Measurements from ENCODE around the gene CEP63. TPM values are rescaled to one million over a fixed set of nuclear protein-coding genes. Genes with fewer than 3 reads are reported as not detected.

The CEP63 gene
- total and polyA plus RNA-seq, 8 donors: 8.1 to 104 (median 16.7) TPM

GRCh38 chr3:134545818-134546217, 60.0 kb downstream of the CEP63 start:
- TF ChIP-seq CTCF (IDR thresholded peaks at IDR 0.05): no peak
- no peak for TF ChIP-seq POLR2A (IDR thresholded peaks at IDR 0.05)
- no peak for TF ChIP-seq EP300 (IDR thresholded peaks at IDR 0.05)
- no peak for TF ChIP-seq POLR2AphosphoS5 (IDR thresholded peaks at IDR 0.05)
- H3K4me1 ChIP-seq: no peaks in the 10 kb centered on the region
- intact Hi-C loops (cut with DNase I; ENCODE audit: low total_unique reads): no loop called here
- H3K27ac ChIP-seq: no peak overlapping the region
- no peak overlapping the region for H3K4me3 ChIP-seq
- H3K9me3 ChIP-seq: no peaks in the 10 kb centered on the region
- no peaks in the 10 kb centered on the region for H3K27me3 ChIP-seq
- H3K36me3 ChIP-seq: peaks cover 8 to 68% (median 62%) of the 10 kb centered on the region in 4 donors
- DNase-seq: no peak
- 90 to 99% (median 97%) methylated on average over 2 of the region's 2 CpGs for WGBS, 5 donors

GRCh38 chr3:134552784-134553183, 66.9 kb downstream of the CEP63 start:
- no peak overlapping the region for H3K27ac ChIP-seq
- intact Hi-C loops (cut with DNase I; ENCODE audit: low total_unique reads): no loop called here
- DNase-seq: no peak
- no peaks in the 10 kb centered on the region for H3K4me1 ChIP-seq
- H3K4me3 ChIP-seq: no peak overlapping the region
- no peaks in the 10 kb centered on the region for H3K27me3 ChIP-seq
- TF ChIP-seq POLR2AphosphoS5 (IDR thresholded peaks at IDR 0.05) (no peak), EP300 (IDR thresholded peaks at IDR 0.05) (no peak), POLR2A (IDR thresholded peaks at IDR 0.05) (no peak), CTCF (IDR thresholded peaks at IDR 0.05) (no peak)
- peaks cover 7 to 61% (median 59%) of the 10 kb centered on the region in 4 donors for H3K36me3 ChIP-seq
- H3K9me3 ChIP-seq: no peaks in the 10 kb centered on the region

- no peaks in the 10 kb centered on the region for H3K27me3 ChIP-seq
- DNase-seq: no peak
- 93 to 97% (median 95%) methylated on average over 3 of the region's 3 CpGs for WGBS, 5 donors
- peaks cover 0 to 53% (median 46%) of the 10 kb centered on the region in 4 donors for H3K36me3 ChIP-seq
- H3K9me3 ChIP-seq: no peaks in the 10 kb centered on the region
- H3K4me3 ChIP-seq: no peak overlapping the region
- TF ChIP-seq POLR2AphosphoS5 (IDR thresholded peaks at IDR 0.05) (no peak), EP300 (IDR thresholded peaks at IDR 0.05) (no peak), CTCF (IDR thresholded peaks at IDR 0.05) (no peak)
- H3K4me1 ChIP-seq: no peaks in the 10 kb centered on the region
- no peak overlapping the region for H3K27ac ChIP-seq
- intact Hi-C loops (cut with DNase I; ENCODE audit: low total_unique reads): no loop called here
These were observed 73.7 kb downstream of the CEP63 start for GRCh38 chr3:134559591-134559990.

GRCh38 chr3:134562055-134562454, 76.2 kb downstream of the CEP63 start:
- Histone ChIP-seq H3K4me1 (no peaks in the 10 kb centered on the region), H3K27me3 (no peaks in the 10 kb centered on the region), H3K36me3 (peaks cover 0 to 53% (median 46%) of the 10 kb centered on the region in 4 donors), H3K9me3 (no peaks in the 10 kb centered on the region), H3K27ac (no peak overlapping the region), H3K4me3 (no peak overlapping the region)
- intact Hi-C loops (cut with DNase I; ENCODE audit: low total_unique reads): no loop called here
- WGBS, 5 donors: 83 to 96% (median 88%) methylated on average over 4 of the region's 4 CpGs
- TF ChIP-seq CTCF (IDR thresholded peaks at IDR 0.05): no peak
- no peak for TF ChIP-seq POLR2AphosphoS5 (IDR thresholded peaks at IDR 0.05)
- no peak for TF ChIP-seq POLR2A (IDR thresholded peaks at IDR 0.05)
- TF ChIP-seq EP300 (IDR thresholded peaks at IDR 0.05): no peak
- DNase-seq: no peak

All from stomach (tissue), 9 donors.